SK-N-SH (cell line): ENCODE data around the gene SLCO4A1. TPM values are rescaled to one million over a fixed set of nuclear protein-coding genes. Genes with fewer than 3 reads are reported as not detected.

Source experiments
- CTCF ChIA-PET: fragments of 300-600, 350-600 bp; formaldehyde crosslinking; extraction: SDS; loops from one replicate; lab custom pipeline; 2021; lab: Yijun Ruan, JAX
- POLR2A ChIA-PET: fragments of 350-600 bp; sonication (Branson Sonifier 250); formaldehyde crosslinking; extraction: SDS; loops from one replicate; lab custom pipeline; 2020; ENCODE audit warnings: antibody characterized with exemption, inconsistent platforms; lab: Yijun Ruan, JAX
- DNase-seq: peaks from one replicate; pipeline ENCODE4 v3.0.0; 2012
- H2AFZ ChIP-seq: fragments of 200-600 bp; sonication (generic); 2 replicates; pipeline ENCODE4 v1.8.1; 2016; ENCODE audit warnings: antibody characterized with exemption, mild to moderate bottlenecking, low read depth
- H3F3A ChIP-seq: fragments of 200-600 bp; sonication (generic); replicated peaks from 2 replicates; pipeline ENCODE3; 2016; ENCODE audit warnings: antibody characterized with exemption, mild to moderate bottlenecking; ENCODE audit not compliant: insufficient read depth
- H3K27ac ChIP-seq, 2 experiments: fragments of 200-500 bp in 1 of 2; fragments of 200-600 bp in 1 of 2; sonication (Bioruptor generic) in 1 of 2; sonication (generic), shearing (Covaris generic) in 1 of 2; 2 replicates each; pipeline versions ENCODE4 v1.5.1 to v1.6.1; 2014 to 2016; ENCODE audit warnings: low read depth in 2 of 2, inconsistent platforms in 1 of 2, low read length in 1 of 2, mild to moderate bottlenecking in 1 of 2, mixed read lengths in 1 of 2
- H3K27me3 ChIP-seq: fragments of 200-600 bp; sonication (generic), shearing (Covaris generic); 2 replicates; pipeline ENCODE4 v1.6.1; 2016; ENCODE audit warnings: mixed run types; ENCODE audit not compliant: insufficient read depth
- H3K36me3 ChIP-seq, 2 experiments: fragments of 200-500 bp in 1 of 2; fragments of 200-600 bp in 1 of 2; sonication (Bioruptor generic) in 1 of 2; sonication (generic) in 1 of 2; replicated peaks in 1 of 2; 2 replicates each; pipeline versions ENCODE3 to v1.5.1; 2014 to 2016; ENCODE audit warnings: low read length in 1 of 2, mild to moderate bottlenecking in 1 of 2; ENCODE audit not compliant: insufficient read depth in 2 of 2, control insufficient read depth in 1 of 2
- H3K4me1 ChIP-seq, 2 experiments: fragments of 200-500 bp in 1 of 2; fragments of 200-600 bp in 1 of 2; sonication (Bioruptor generic) in 1 of 2; sonication (generic), shearing (Covaris generic) in 1 of 2; 2 replicates each; pipeline versions ENCODE4 v1.5.1 to v1.6.1; 2014 to 2016; ENCODE audit warnings: low read depth in 1 of 2, low read length in 1 of 2, mixed run types in 1 of 2; ENCODE audit not compliant: insufficient read depth in 2 of 2, control insufficient read depth in 1 of 2
- H3K4me2 ChIP-seq: fragments of 200-600 bp; sonication (generic), shearing (Covaris generic); 2 replicates; pipeline ENCODE4 v1.6.1; 2017; ENCODE audit warnings: mixed run types
- H3K4me3 ChIP-seq, 2 experiments: fragments of 200-500 bp in 1 of 2; fragments of 200-600 bp in 1 of 2; sonication (Bioruptor generic) in 1 of 2; sonication (generic), shearing (Covaris generic) in 1 of 2; 2 replicates each; pipeline versions ENCODE4 v1.5.1 to v1.8.1; 2014 to 2016; ENCODE audit warnings: low read depth in 2 of 2, inconsistent platforms in 1 of 2, low read length in 1 of 2, mild to moderate bottlenecking in 1 of 2, mixed read lengths in 1 of 2, moderate library complexity in 1 of 2
- H3K79me2 ChIP-seq: fragments of 200-600 bp; sonication (generic); 2 replicates; pipeline ENCODE4 v1.8.1; 2017; ENCODE audit warnings: mild to moderate bottlenecking; ENCODE audit not compliant: insufficient read depth
- H3K9ac ChIP-seq: fragments of 200-600 bp; sonication (generic); 2 replicates; pipeline ENCODE4 v1.6.1; 2017; ENCODE audit warnings: mixed run types
- H3K9me2 ChIP-seq: fragments of 200-600 bp; sonication (generic); 2 replicates; pipeline ENCODE4 v1.6.1; 2017; ENCODE audit warnings: mixed run types
- H3K9me3 ChIP-seq: fragments of 200-600 bp; sonication (generic); 2 replicates; pipeline ENCODE4 v1.6.1; 2017; ENCODE audit warnings: mixed run types, mild to moderate bottlenecking, moderate library complexity
- H4K20me1 ChIP-seq: fragments of 200-600 bp; sonication (generic); 2 replicates; pipeline ENCODE4 v1.6.1; 2017; ENCODE audit warnings: mild to moderate bottlenecking, mixed run types; ENCODE audit not compliant: insufficient read depth
- ELF1 ChIP-seq: IDR thresholded peaks from 2 replicates; pipeline ENCODE4 v1.4.0; 2012
- EP300 ChIP-seq, 2 experiments: IDR thresholded peaks; 2 replicates each; pipeline versions ENCODE4 v1.4.0 to v1.6.1; 2012; ENCODE audit warnings: borderline replicate concordance in 1 of 2, low read depth in 1 of 2, low read length in 1 of 2
- EZH2phosphoT487 ChIP-seq: fragments of 200-600 bp; sonication (generic); IDR thresholded peaks from 2 replicates; pipeline ENCODE4 v1.6.1; 2017; ENCODE audit warnings: low read depth, mixed run types, mild to moderate bottlenecking, antibody characterized with exemption, moderate library complexity, borderline replicate concordance
- FOSL2 ChIP-seq: IDR thresholded peaks from 2 replicates; pipeline ENCODE4 v1.4.0; 2012; ENCODE audit warnings: low read depth, mild to moderate bottlenecking, moderate library complexity, borderline replicate concordance
- GABPA ChIP-seq: IDR thresholded peaks from 2 replicates; pipeline ENCODE4 v1.4.0; 2012; ENCODE audit warnings: low read depth, mild to moderate bottlenecking
- GATA2 ChIP-seq: sonication (generic); formaldehyde crosslinking; IDR thresholded peaks from 2 replicates; pipeline ENCODE4 v1.5.0; 2020; ENCODE audit warnings: mild to moderate bottlenecking, missing genetic modification reagents
- JUND ChIP-seq: IDR thresholded peaks from 2 replicates; pipeline ENCODE4 v1.4.0; 2012
- MEF2A ChIP-seq: IDR thresholded peaks from 2 replicates; pipeline ENCODE4 v1.4.0; 2012; ENCODE audit warnings: low read depth, borderline replicate concordance
- MXI1 ChIP-seq: IDR thresholded peaks from 2 replicates; pipeline ENCODE4 v1.6.1; 2012; ENCODE audit warnings: mild to moderate bottlenecking, low read depth, low read length, improper control_type of control experiment
- NRF1 ChIP-seq: IDR thresholded peaks from 2 replicates; pipeline ENCODE4 v1.6.1; 2012; ENCODE audit warnings: low read depth, mild to moderate bottlenecking, low read length
- RAD21 ChIP-seq: IDR thresholded peaks from 2 replicates; pipeline ENCODE4 v1.6.1; 2012; ENCODE audit warnings: mild to moderate bottlenecking, low read length
- RXRA ChIP-seq: IDR thresholded peaks from 2 replicates; pipeline ENCODE4 v1.4.0; 2012; ENCODE audit warnings: low read depth, mild to moderate bottlenecking, borderline replicate concordance
- SMC3 ChIP-seq: IDR thresholded peaks from 2 replicates; pipeline ENCODE4 v1.6.1; 2012; ENCODE audit warnings: low read depth, low read length, improper control_type of control experiment
- TAF1 ChIP-seq: IDR thresholded peaks from 2 replicates; pipeline ENCODE4 v1.6.1; 2012; ENCODE audit warnings: low read depth, mild to moderate bottlenecking, low read length, moderate library complexity, borderline replicate concordance
- TCF12 ChIP-seq: IDR thresholded peaks from 2 replicates; pipeline ENCODE4 v1.4.0; 2012
- TEAD4 ChIP-seq: IDR thresholded peaks from 2 replicates; pipeline ENCODE4 v1.4.0; 2012; ENCODE audit warnings: mild to moderate bottlenecking, borderline replicate concordance; ENCODE audit not compliant: insufficient read depth
- YY1 ChIP-seq: IDR thresholded peaks from 2 replicates; pipeline ENCODE4 v1.4.0; 2012; ENCODE audit warnings: low read depth, mild to moderate bottlenecking
- WGBS: methylation state at CpG from one replicate; pipeline ENCODE4 v1.1.6; 2017; ENCODE audit warnings: low lambda C conversion rate; 5-methylcytosine and 5-hydroxymethylcytosine counted together
- polyA plus RNA-seq, 3 experiments: library from polyadenylated mRNA; depleted of rRNA; stranded (reverse); fragments of >200 nt; gene quantifications; 2 replicates each; pipeline ENCODE4 v1.2.3, GENCODE V29; 2012
- TF ChIP-seq, protein P1 (sequence below): IDR thresholded peaks from 2 replicates; pipeline ENCODE4 v1.4.0; 2012; ENCODE audit warnings: low read depth
- TF ChIP-seq, protein P2 (sequence below): IDR thresholded peaks from 2 replicates; pipeline ENCODE4 v1.4.0; 2012; ENCODE audit warnings: low read depth, borderline replicate concordance
- TF ChIP-seq, protein P3 (sequence below): fragments of 150-350 bp; IDR thresholded peaks from 2 replicates; pipeline ENCODE4 v1.6.1; 2017; ENCODE audit warnings: antibody characterized with exemption, low read length, low read depth, borderline replicate concordance
- TF ChIP-seq, protein P4 (sequence below): IDR thresholded peaks from 2 replicates; pipeline ENCODE4 v1.6.1; 2012; ENCODE audit warnings: mild to moderate bottlenecking, low read depth, low read length, moderate library complexity
- TF ChIP-seq, protein P5 (sequence below): fragments of 200-600 bp; sonication (generic); IDR thresholded peaks from 2 replicates; pipeline ENCODE4 v1.6.1; 2017; ENCODE audit warnings: antibody characterized with exemption, mild to moderate bottlenecking, moderate library complexity
- TF ChIP-seq, protein P6 (sequence below): fragments of 150-350 bp; IDR thresholded peaks from 2 replicates; pipeline ENCODE4 v1.6.1; 2016; ENCODE audit warnings: mild to moderate bottlenecking, low read depth, low read length

Gene SLCO4A1
- polyA plus RNA-seq, 1 of the 3 experiments (the other 2 are of a cell fraction), result 0.33 TPM

DNA sequence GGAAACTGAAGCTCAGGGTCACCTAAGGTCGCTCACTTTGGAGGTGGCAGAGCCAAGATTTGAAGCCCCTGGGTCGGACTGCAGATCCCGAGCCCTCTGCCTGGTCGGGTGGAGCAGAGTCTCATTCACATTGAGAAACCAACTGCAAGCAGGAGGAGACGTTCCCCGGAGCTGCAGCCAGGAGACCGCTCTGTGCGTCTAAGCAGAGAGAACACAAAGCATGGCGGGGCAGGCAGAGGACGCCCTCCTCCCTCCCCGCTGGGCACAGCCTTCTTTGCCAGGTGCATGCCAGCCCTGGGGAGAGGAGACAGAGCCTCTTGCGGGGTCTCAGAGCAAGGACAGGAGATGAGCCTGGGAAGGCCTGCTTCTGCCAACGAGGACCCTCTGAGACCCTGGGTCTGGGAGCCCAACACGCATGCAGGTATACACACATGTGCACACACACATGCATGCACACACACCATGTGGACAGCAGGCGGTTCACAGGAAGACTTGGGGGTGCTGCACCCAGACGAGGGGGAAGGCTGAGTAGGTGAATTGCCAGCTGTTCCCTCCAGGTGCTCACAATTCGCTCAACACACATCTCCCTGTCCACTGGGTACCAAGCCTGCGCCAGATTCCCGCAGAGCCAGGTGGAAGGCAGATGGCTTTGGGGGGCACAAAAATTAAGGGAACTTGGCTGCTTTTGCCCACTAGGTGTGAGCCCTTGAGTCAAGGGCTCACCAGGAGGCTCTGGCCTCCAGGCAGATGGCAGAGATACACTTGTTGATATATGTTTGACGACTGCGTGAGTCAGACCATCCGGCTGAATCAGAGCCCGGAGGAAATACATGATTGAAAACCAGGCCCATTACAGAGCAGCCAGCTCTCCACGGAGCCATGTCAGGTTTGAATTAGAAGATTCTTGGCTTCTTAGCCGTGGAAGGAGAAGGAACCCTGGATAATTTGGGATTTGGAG, 60.9 kb downstream of the SLCO4A1 start:
- Histone ChIP-seq H2AFZ (no peak overlapping the region), H3K9me2 (no peaks in the 10 kb centered on the region), H3K4me1 (peaks cover 19 to 27% of the 10 kb centered on the region in 2 experiments; a peak in 3 of 4 replicates), H3K9ac (peak overlapping the region; percentile 46; the same call in 1 of the 2 replicates), H3K79me2 (no peaks in the 10 kb centered on the region), H3K27ac (peak overlapping the region in 1 of 2 experiments; percentile 92; a peak in 3 of 4 replicates), H3K36me3 (no peaks in the 10 kb centered on the region), H3F3A (peaks cover 15% of the 10 kb centered on the region), H3K27me3 (peaks cover 4% of the 10 kb centered on the region; the same call in 1 of the 2 replicates), H4K20me1 (no peaks in the 10 kb centered on the region), H3K4me3 (0 out of 4 replicates have a peak overlapping the region, but pooled peaks of 1 of the 2 experiments have one; percentile 30), H3K4me2 (peak overlapping the region; percentile 64), H3K9me3 (no peaks in the 10 kb centered on the region)
- no peak for DNase-seq
- 51% methylated on average over 17 of the region's 25 CpGs for WGBS
- CTCF ChIA-PET, result interaction anchor here (0.6 to 5.0 kb wide), 5 partner anchors 9 to 170 kb away, joined by 3 to 31 read pairs (median 3); no protein-coding TSS in a partner anchor
- POLR2A ChIA-PET, result no interaction called here
- TF ChIP-seq ELF1 (no peak), RXRA (no peak), JUND (peak; percentile 89), TEAD4 (no peak), GATA2 (no peak), SMC3 (peak; percentile 50), MEF2A (no peak), RAD21 (peak; percentile 28; the same call in 1 of the 2 replicates), YY1 (0 out of 2 replicates have a peak, but pooled peaks have one; percentile 57), FOSL2 (peak; percentile 95), MXI1 (no peak), TAF1 (no peak), NRF1 (no peak), TCF12 (peak; percentile 92), EP300 (IDR thresholded peaks at IDR 0.05; ENCODE audit: borderline replicate concordance in 1 of 2, low read depth in 1 of 2, low read length in 1 of 2) (peak in 1 of 2 experiments; percentile 74; a peak in 1 of 4 replicates), EZH2phosphoT487 (no peak), GABPA (peak; percentile 13; the same call in 1 of the 2 replicates)
- TF ChIP-seq, protein P1, sequence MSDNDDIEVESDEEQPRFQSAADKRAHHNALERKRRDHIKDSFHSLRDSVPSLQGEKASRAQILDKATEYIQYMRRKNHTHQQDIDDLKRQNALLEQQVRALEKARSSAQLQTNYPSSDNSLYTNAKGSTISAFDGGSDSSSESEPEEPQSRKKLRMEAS, result peak; percentile 74
- TF ChIP-seq, protein P2, sequence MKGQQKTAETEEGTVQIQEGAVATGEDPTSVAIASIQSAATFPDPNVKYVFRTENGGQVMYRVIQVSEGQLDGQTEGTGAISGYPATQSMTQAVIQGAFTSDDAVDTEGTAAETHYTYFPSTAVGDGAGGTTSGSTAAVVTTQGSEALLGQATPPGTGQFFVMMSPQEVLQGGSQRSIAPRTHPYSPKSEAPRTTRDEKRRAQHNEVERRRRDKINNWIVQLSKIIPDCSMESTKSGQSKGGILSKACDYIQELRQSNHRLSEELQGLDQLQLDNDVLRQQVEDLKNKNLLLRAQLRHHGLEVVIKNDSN, result no peak
- TF ChIP-seq, protein P3, sequence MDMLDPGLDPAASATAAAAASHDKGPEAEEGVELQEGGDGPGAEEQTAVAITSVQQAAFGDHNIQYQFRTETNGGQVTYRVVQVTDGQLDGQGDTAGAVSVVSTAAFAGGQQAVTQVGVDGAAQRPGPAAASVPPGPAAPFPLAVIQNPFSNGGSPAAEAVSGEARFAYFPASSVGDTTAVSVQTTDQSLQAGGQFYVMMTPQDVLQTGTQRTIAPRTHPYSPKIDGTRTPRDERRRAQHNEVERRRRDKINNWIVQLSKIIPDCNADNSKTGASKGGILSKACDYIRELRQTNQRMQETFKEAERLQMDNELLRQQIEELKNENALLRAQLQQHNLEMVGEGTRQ, result no peak
- TF ChIP-seq, protein P4, sequence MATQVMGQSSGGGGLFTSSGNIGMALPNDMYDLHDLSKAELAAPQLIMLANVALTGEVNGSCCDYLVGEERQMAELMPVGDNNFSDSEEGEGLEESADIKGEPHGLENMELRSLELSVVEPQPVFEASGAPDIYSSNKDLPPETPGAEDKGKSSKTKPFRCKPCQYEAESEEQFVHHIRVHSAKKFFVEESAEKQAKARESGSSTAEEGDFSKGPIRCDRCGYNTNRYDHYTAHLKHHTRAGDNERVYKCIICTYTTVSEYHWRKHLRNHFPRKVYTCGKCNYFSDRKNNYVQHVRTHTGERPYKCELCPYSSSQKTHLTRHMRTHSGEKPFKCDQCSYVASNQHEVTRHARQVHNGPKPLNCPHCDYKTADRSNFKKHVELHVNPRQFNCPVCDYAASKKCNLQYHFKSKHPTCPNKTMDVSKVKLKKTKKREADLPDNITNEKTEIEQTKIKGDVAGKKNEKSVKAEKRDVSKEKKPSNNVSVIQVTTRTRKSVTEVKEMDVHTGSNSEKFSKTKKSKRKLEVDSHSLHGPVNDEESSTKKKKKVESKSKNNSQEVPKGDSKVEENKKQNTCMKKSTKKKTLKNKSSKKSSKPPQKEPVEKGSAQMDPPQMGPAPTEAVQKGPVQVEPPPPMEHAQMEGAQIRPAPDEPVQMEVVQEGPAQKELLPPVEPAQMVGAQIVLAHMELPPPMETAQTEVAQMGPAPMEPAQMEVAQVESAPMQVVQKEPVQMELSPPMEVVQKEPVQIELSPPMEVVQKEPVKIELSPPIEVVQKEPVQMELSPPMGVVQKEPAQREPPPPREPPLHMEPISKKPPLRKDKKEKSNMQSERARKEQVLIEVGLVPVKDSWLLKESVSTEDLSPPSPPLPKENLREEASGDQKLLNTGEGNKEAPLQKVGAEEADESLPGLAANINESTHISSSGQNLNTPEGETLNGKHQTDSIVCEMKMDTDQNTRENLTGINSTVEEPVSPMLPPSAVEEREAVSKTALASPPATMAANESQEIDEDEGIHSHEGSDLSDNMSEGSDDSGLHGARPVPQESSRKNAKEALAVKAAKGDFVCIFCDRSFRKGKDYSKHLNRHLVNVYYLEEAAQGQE, result no peak
- TF ChIP-seq, protein P5, sequence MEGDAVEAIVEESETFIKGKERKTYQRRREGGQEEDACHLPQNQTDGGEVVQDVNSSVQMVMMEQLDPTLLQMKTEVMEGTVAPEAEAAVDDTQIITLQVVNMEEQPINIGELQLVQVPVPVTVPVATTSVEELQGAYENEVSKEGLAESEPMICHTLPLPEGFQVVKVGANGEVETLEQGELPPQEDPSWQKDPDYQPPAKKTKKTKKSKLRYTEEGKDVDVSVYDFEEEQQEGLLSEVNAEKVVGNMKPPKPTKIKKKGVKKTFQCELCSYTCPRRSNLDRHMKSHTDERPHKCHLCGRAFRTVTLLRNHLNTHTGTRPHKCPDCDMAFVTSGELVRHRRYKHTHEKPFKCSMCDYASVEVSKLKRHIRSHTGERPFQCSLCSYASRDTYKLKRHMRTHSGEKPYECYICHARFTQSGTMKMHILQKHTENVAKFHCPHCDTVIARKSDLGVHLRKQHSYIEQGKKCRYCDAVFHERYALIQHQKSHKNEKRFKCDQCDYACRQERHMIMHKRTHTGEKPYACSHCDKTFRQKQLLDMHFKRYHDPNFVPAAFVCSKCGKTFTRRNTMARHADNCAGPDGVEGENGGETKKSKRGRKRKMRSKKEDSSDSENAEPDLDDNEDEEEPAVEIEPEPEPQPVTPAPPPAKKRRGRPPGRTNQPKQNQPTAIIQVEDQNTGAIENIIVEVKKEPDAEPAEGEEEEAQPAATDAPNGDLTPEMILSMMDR, result peak; percentile 62
- TF ChIP-seq, protein P6, sequence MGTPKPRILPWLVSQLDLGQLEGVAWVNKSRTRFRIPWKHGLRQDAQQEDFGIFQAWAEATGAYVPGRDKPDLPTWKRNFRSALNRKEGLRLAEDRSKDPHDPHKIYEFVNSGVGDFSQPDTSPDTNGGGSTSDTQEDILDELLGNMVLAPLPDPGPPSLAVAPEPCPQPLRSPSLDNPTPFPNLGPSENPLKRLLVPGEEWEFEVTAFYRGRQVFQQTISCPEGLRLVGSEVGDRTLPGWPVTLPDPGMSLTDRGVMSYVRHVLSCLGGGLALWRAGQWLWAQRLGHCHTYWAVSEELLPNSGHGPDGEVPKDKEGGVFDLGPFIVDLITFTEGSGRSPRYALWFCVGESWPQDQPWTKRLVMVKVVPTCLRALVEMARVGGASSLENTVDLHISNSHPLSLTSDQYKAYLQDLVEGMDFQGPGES, result no peak
